NOMO-1 treated with dmso at 0.1 percent for 144 hours (cell line): ENCODE results near the gene PPARG.
"Not testable (repeated sequence)": the region's sequence is repeated elsewhere in the genome, so short reads cannot be mapped to it uniquely, and the experiment has no call there.

Source experiments
- DNase-seq: peaks from one replicate; lab custom pipeline; 2025; ENCODE audit not compliant: unreplicated experiment; lab: John Stamatoyannopoulos, UW

The PPARG gene

DNA sequence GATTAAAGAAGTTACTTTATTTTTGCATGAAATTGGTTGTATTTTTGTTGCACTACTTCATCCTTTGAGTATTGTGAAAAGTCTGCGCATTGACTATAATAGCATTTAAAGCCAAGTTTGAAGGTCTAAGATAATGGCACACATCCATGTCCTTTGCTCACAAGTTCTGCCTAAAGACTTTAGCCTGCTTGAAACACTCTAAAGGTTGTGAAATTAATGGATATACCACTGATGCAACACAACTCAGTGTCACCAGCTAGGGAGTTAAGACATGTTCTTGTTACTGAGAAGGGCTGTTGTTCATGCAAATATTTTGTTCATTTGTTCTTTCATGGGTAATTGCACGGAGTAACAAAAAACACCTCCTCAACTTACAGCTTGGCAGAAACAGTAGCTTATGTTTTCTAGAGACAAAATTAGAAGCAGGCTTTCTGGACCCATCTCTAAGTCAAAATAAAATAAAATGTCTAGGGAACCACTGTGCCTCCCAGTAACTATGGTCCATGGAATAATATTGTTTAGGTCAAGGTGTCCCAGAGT, 83.9 kb downstream of the PPARG start:
- no peak for DNase-seq

GRCh38 chr3:12375572-12375971, 86.7 kb downstream of the PPARG start:
- no peak for DNase-seq

DNA sequence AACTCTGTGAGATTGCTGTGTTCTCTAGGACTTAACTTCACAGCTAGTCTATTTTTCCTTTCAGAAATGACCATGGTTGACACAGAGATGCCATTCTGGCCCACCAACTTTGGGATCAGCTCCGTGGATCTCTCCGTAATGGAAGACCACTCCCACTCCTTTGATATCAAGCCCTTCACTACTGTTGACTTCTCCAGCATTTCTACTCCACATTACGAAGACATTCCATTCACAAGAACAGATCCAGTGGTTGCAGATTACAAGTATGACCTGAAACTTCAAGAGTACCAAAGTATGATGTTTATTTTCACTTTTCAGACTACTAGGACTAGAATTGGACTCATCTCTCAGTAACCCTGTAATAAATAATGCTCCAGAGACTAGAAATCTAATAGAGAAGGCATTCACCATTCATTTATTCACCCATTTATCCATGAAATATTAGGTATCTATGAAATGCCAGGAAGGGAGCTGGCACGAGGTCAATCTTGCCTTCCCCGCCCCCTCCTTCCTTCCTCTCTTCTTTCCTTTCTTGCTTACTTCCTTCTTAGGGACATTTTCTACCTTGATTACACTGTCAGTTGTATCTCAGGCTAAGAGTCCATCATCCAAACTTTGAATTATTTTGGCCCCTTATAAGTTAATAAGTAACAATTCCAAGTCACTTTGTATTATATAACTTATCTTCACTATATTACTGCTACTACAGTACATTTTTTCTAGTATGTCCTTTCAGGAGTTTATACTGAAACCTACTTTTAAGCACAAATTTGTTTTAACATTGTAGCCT, 91.0 kb downstream of the PPARG start:
- no peak for DNase-seq

DNA sequence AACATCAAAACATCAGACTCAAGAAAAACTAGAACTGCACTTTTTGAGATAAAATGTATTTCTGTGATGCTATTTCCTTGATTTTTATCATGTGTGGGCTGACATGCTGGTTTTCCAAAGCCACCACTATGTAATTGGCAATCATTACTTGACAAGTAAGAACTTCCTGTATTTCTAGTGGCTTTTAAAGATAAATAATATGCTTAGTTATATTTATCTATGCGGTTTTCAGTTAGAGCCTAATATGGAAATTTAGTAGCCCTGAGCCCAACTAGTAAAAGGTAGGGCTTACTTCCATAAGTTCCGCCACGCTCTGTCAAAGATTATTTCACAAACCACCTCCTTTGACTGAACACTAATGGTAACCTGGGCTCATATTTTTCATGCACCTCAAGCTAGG, 91.6 kb downstream of the PPARG start:
- DNase-seq, result peak; percentile 53

GRCh38 chr3:12381199-12381598, 92.3 kb downstream of the PPARG start:
- no peak for DNase-seq

GRCh38 chr3:12383218-12383617, 94.3 kb downstream of the PPARG start:
- DNase-seq, result no peak

DNA sequence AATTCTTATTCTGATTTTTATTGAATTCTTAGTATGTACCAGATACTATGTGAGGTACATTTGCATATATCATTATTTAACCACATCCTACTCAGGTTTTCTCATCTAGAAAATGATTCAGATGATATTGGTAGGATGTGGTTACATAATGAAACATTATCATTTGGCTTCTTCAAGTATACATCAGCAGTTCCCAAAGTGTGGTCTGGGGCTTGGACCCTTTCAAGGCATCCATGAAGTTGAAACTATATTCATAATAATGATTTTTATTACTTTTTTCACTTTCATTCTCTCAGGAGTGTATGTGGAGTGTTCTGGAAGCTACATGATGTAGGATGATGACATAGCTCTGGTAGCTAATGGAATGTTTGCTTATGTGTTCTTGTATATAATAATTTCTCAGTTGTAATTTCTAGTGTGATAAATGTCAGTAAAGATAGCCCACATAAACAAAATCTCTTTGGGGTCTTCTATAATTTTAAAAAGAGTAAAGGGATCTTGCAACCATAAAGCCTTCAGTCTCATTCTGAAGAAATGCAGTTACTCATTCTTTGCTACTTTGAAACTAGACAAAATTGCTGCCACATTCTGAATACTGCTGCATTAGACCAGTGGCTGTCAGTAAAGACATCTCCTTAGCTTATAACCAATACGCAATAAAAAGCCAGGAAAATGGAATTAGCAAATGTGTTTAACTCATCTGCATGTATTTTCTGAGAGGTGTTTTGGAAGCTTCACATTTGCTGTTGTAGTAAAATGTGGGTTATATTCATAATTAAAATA, 95.8 kb downstream of the PPARG start:
- no peak for DNase-seq

DNA sequence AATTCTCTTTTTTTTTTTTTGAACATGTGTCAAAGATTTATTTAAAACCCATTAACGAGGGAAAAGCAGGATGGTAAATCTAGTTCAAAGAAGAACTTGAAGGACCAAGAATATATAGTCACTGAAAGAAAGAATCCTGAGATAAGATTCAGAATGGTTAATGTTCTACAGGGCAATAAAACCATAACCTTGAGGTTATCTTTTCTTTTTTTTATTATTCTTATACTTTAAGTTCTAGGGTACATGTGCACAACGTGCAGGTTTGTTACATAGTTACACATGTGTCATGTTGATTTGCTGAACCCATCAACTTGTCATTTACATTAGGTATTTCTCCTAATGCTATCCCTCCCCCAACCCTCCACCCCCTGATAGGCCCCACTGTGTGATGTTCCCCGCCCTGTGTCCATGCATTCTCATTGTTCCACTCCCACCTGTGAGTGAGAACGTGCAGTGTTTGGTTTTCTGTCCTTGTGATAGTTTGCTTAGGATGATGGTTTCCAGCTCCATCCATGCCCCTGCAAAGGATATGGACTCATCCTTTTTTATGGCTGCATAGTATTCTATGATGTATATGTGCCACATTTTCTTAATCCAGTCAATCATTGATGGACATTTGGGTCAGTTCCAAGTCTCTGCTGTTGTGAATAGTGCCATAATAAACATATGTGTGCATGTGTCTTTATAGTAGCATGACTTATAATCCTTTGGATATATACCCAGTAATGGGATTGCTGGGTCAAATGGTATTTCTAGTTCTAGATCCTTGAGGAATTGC, 97.8 kb downstream of the PPARG start:
- DNase-seq, result not testable (repeated sequence)

DNA sequence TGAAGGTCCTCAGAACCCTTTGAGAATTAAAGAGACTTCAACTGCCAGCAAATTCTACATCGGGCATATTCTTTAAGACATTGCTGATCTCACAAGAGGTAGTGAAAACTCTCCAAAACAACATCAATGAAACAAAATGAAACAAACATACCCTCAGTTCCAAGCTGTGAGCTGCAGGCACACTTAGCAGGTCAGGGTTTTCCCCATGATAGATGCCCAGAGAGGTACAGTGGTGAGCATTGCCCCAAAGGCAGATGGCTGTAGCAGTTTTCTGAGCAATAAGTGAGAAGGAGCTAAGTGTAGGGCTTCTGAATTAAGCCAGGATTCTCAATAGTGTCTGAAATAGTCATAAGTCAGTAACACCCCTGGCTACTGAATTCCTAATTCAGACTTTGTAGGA, 99.3 kb downstream of the PPARG start:
- no peak for DNase-seq

- no peak for DNase-seq
These were observed 103.4 kb downstream of the PPARG start for GRCh38 chr3:12392101-12392878.

- peak; percentile 72 for DNase-seq
These were observed 105.0 kb downstream of the PPARG start for GRCh38 chr3:12393894-12394293.

- no peak for DNase-seq
These were observed 105.8 kb downstream of the PPARG start for GRCh38 chr3:12394569-12395271.

DNA sequence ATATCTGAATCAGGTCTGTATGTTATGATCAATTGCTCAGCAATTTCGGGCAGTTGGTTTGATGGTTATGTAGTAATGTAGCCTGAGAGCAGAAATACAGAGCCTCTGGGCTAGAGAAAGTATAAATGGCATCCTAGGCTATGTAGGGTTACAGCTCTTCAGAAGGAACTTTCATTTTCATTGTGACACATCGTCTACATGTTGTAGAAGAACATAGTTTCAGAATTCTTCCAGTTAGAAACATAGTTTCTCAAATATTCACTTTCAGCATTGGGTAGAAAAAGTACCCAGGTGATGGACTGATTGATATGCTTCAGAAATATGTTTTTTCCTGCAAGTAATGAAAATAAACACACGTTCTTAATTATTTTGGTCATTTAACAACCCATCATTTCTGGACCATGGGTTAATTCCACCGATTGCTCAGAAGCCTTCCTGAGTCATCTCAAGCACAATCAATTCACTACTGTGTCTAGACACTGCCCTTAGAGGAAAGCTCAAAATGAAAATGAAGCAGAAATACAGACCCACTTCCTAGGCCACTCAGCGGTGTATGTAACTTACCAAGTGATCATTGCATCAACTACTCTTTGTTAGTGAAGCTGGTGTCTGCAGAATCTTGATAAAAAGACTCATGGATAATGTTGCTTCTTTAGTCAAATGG, 106.6 kb downstream of the PPARG start:
- no peak for DNase-seq

GRCh38 chr3:12396471-12396870, 107.6 kb downstream of the PPARG start:
- DNase-seq, result no peak

DNA sequence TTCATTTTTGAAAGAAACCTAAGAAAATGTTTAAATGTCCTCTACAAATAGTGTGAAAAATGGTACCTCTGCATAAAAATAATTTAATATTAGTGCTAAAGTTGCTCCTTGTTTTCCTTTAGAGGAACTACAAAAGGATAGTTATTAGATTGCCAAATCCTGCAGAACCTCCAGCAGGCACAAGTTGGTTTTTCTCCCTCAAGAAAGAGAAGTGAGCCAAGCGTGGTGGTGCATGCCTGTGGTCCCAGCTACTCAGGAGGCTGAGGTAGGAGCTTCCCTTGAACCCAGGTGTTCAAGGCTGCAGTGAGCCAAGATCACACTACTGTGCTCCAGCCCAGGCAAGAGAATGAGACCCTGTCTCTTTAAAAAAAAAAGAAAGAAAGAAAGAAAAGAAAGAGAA, 110.4 kb downstream of the PPARG start:
- DNase-seq, result peak; percentile 41

GRCh38 chr3:12400616-12401194, 111.8 kb downstream of the PPARG start:
- peak; percentile 22 for DNase-seq

DNA sequence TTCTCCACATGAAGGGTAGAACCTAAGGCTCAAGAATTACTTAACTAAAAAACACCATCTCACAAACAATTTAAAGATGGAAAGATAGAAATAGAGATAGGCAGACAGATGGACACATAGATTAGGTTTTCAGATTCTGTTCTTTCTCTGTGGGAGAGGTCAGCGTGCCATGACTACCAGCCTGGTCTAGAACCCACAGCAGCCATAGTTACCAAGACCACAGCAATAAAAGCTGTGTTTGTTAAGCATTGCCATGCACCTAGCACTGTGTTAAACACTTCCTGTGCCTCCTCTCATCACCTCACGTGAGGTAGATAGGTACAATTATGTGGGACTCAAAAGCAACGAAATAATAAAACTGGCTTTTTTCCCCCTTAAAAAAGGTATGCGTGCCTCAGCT, 112.3 kb downstream of the PPARG start:
- no peak for DNase-seq

DNA sequence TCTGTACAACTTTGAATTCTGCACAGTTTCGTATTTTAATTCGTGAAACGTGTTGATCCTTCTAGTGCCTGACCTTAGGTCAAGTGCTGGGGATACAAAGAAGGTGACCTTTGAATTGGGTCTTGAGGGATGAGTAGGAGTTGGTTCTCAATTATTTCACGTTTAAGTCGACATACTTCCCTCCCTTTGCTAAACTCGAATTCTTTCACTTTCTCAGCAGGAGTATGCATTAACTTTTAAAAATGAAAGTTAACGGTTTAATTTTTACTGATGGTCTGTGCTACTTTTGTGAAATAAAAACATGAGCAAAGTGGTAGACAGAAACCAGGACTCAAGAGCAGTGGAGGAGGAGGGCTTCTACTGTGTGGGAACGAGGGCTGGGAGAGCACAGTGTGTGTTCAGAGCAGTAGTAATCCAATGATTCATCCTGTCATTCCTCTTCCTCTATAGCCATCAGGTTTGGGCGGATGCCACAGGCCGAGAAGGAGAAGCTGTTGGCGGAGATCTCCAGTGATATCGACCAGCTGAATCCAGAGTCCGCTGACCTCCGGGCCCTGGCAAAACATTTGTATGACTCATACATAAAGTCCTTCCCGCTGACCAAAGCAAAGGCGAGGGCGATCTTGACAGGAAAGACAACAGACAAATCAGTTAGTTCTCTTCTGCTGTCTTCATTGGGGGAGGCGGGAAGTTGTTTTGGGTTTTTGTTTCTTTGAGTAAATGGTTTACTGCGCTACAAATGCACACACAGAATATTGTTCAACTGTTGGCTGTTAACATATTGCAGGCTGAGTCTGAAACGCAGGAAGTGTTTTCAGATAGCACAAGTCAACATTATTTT, 116.8 kb downstream of the PPARG start:
- no peak for DNase-seq
